HG02970 (cell line): ENCODE data around the gene ENTPD3.
"Not testable (repeated sequence)": the region's sequence is repeated elsewhere in the genome, so short reads cannot be mapped to it uniquely, and the experiment has no call there.

Experiments
- ATAC-seq: cut with Tn5 transposase; IDR thresholded peaks from one replicate; pipeline ENCODE4 v1.9.1; 2021; ENCODE audit warnings: mild to moderate bottlenecking, moderate library complexity, moderate number of reproducible peaks; ENCODE audit not compliant: unreplicated experiment, low FRiP score

Gene ENTPD3

GRCh38 chr3:40456940-40457823, 70.2 kb downstream of the ENTPD3 start, which contains the start of gene RPL14:
Gene RPL14 (plus strand): TSS chr3:40457339. CDS start chr3:40457472, 133 bp downstream.
- peak; percentile 64 for ATAC-seq

GRCh38 chr3:40458473-40458872, 71.5 kb downstream of the ENTPD3 start:
- no peak for ATAC-seq

GRCh38 chr3:40460481-40460880, 73.5 kb downstream of the ENTPD3 start:
- ATAC-seq, result not testable (repeated sequence)

GRCh38 chr3:40461161-40461560, 74.2 kb downstream of the ENTPD3 start:
- ATAC-seq, result no peak

GRCh38 chr3:40462838-40463237, 75.9 kb downstream of the ENTPD3 start:
- not testable (repeated sequence) for ATAC-seq

GRCh38 chr3:40463579-40463978, 76.6 kb downstream of the ENTPD3 start:
- ATAC-seq, result no peak

GRCh38 chr3:40464339-40465110, 77.5 kb downstream of the ENTPD3 start:
- no peak for ATAC-seq

- ATAC-seq, result no peak
Observed at GRCh38 chr3:40465111-40465407, 78.1 kb downstream of the ENTPD3 start.

GRCh38 chr3:40465456-40465855, 78.5 kb downstream of the ENTPD3 start:
- ATAC-seq, result no peak

- ATAC-seq, result no peak
Observed at GRCh38 chr3:40468018-40468417, 81.0 kb downstream of the ENTPD3 start.

- no peak for ATAC-seq
Observed at GRCh38 chr3:40470701-40471100, 83.7 kb downstream of the ENTPD3 start.

- ATAC-seq, result peak; percentile 74
Observed at GRCh38 chr3:40476478-40477470, 89.8 kb downstream of the ENTPD3 start, which contains the start of gene ZNF619. Gene ZNF619 (plus strand): TSS chr3:40477122. CDS start chr3:40477980, 858 bp downstream.

- no peak for ATAC-seq
Observed at GRCh38 chr3:40477666-40478065, 90.7 kb downstream of the ENTPD3 start.
